ENCODE results near the gene NAALADL2. TPM values are rescaled to one million over a fixed set of nuclear protein-coding genes. Genes with fewer than 3 reads are reported as not detected.

Gene NAALADL2
- total and polyA plus RNA-seq, 2 of the 8 experiments (the other 6 are each of a cell fraction or from before 2014, with no cell fraction given) = 0.12 to 0.22 TPM

DNA sequence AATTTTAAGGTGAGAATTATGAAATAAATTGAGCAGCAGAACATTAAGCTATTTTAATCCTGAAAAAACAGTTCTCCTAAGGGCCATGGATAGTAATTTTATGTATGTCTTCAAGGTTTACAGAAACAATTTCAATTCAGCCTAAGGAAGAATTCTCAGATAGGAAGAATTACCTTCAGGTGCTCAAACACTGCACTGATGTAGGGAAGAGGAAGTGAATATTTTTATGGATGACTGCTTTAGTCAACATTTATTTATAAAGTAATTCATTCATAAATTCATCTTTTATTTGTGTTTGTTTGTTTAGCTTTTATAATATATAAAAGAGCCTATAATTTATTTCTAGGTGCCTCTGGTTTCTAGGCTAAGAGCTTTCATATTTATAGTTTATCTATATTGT is 620.7 kb downstream of the NAALADL2 start:
- no peak overlapping the region for H2BK5ac ChIP-seq (ENCODE audit: low read depth, low read length)
- ChIA-PET CTCF (ENCODE audit: partially characterized antibody) (interaction anchor here (0.8 kb wide), 1 partner anchor 29 kb away, joined by 3 read pairs; no protein-coding TSS in a partner anchor), POLR2A (ENCODE audit: partially characterized antibody) (no interaction called here)
- H3K79me2 ChIP-seq (ENCODE audit: control insufficient read depth in 1 of 2, insufficient read depth in 2 of 2, low read length in 2 of 2) = no peaks in the 10 kb centered on the region
- FAIRE-seq = no peak
- no peak overlapping the region for H3K14ac ChIP-seq (ENCODE audit: insufficient read length)
- no peaks in the 10 kb centered on the region for H3K9me3 ChIP-seq (ENCODE audit: insufficient read depth in 2 of 2, low read depth in 1 of 2, low read length in 1 of 2)
- no peak overlapping the region for H2AFZ ChIP-seq (ENCODE audit: low read length)
- H2BK20ac ChIP-seq (ENCODE audit: low read length) = no peak overlapping the region
- no peak overlapping the region for H3K9ac ChIP-seq (replicated peaks in 1 of 4; ENCODE audit: extremely low read depth in 1 of 4, low read depth in 3 of 4, low read length in 3 of 4)
- no peak overlapping the region for H2AK5ac ChIP-seq (ENCODE audit: low read depth, low read length)
- no peak overlapping the region for H3K56ac ChIP-seq (replicated peaks; ENCODE audit: insufficient read length, low read depth, low read length)
- H2BK15ac ChIP-seq (ENCODE audit: low read length) = no peak overlapping the region
- no peak overlapping the region for H3K18ac ChIP-seq (ENCODE audit: extremely low read depth, low read length)
- H3K23ac ChIP-seq (ENCODE audit: insufficient read length) = no peak overlapping the region
- no peak for DNase-seq (ENCODE audit: low read depth in 1 of 2, low spot score in 2 of 2)
- H3K27ac ChIP-seq (ENCODE audit: low read depth, low read length) = no peak overlapping the region
- H3K4me2 ChIP-seq (ENCODE audit: insufficient read depth in 1 of 2, low read depth in 2 of 2, low read length in 2 of 2) = no peak overlapping the region
- TF ChIP-seq ZNF274 (IDR thresholded peaks at IDR 0.05; ENCODE audit: borderline replicate concordance, extremely low read depth, low read length) (no peak), RFX5 (IDR thresholded peaks at IDR 0.05; ENCODE audit: borderline replicate concordance, low read depth, low read length) (no peak), SIRT6 (IDR thresholded peaks at IDR 0.05; ENCODE audit: low read length) (no peak), EP300 (IDR thresholded peaks at IDR 0.05; ENCODE audit: borderline replicate concordance in 1 of 2, low read depth in 2 of 2, low read length in 2 of 2) (no peak), TCF12 (IDR thresholded peaks at IDR 0.05; ENCODE audit: low read depth, low read length) (no peak), SIN3A (conservative IDR thresholded peaks at IDR 0.05 in 1 of 2, IDR thresholded peaks at IDR 0.05 in 1 of 2; ENCODE audit: low read depth in 1 of 2, low read length in 2 of 2) (no peak)
- no peak overlapping the region for H4K8ac ChIP-seq (ENCODE audit: extremely low read depth, insufficient read depth, low read length)
- H3K4ac ChIP-seq (replicated peaks; ENCODE audit: insufficient read length, low read depth, low read length) = no peak overlapping the region
- no peaks in the 10 kb centered on the region for H3K4me1 ChIP-seq (replicated peaks in 1 of 4; ENCODE audit: control insufficient read depth in 3 of 4, insufficient read depth in 4 of 4, low read length in 3 of 4)
- H3K27me3 ChIP-seq (replicated peaks in 1 of 4; ENCODE audit: control insufficient read depth in 3 of 4, extremely low read depth in 1 of 4, insufficient read depth in 3 of 4, low read length in 3 of 4) = no peaks in the 10 kb centered on the region
- H4K5ac ChIP-seq (ENCODE audit: insufficient read length, low read depth, low read length) = no peak overlapping the region
- H4K20me1 ChIP-seq (replicated peaks in 1 of 2; ENCODE audit: control insufficient read depth in 1 of 2, insufficient read depth in 2 of 2, low read length in 2 of 2) = no peaks in the 10 kb centered on the region
- H3K79me1 ChIP-seq (ENCODE audit: low read depth, low read length) = no peaks in the 10 kb centered on the region
- H3K23me2 ChIP-seq (ENCODE audit: low read depth, low read length) = no peaks in the 10 kb centered on the region
- no peak overlapping the region for H4K91ac ChIP-seq (replicated peaks; ENCODE audit: insufficient read length, low read length)
- no peaks in the 10 kb centered on the region for H3K36me3 ChIP-seq (ENCODE audit: control insufficient read depth in 2 of 4, insufficient read depth in 4 of 4, low read length in 3 of 4)
- H2BK120ac ChIP-seq (replicated peaks; ENCODE audit: low read depth, low read length) = no peak overlapping the region
- H2BK12ac ChIP-seq (ENCODE audit: low read depth, low read length) = no peak overlapping the region
- H3K4me3 ChIP-seq (ENCODE audit: extremely low read depth in 1 of 4, insufficient read depth in 2 of 4, low read depth in 3 of 4, low read length in 4 of 4) = no peak overlapping the region
